ENCODE results near the gene CDCA7.
"Not testable (repeated sequence)": the region's sequence is repeated elsewhere in the genome, so short reads cannot be mapped to it uniquely, and the experiment has no call there.

CDCA7 gene

DNA sequence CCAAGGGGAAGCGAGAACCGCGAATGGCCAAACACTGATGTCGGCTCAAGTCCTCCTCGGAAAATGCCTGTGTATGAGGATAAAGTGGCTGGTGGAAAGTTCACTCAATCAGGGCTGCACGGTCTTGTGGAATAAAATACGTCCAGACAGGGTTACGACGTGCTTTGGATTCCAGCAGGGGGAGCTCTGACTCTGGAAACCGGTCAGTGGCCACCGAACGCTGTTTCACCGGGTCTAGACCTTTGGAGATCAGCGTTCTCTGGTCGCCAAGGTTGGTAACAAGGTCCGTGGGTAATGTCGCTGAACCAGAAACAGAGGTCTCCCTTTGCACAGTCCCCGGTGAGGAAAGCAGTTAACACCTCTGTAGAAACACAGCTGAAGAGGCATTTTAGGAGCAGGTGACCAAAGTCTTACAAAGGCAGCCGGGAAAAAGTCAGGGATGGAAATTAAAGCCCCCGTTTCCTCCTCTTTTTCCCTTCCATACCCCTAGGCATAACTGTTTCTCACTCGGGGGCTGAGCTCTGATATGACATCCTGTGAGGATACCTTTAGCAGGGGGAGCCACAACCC, 47.8 kb downstream of the CDCA7 start:
- peak; percentile 76 for DNase-seq (ENCODE audit: low spot score)

- no peak for DNase-seq (ENCODE audit: low spot score)
Measured at GRCh38 chr2:173404841-173405750, 50.4 kb downstream of the CDCA7 start.

GRCh38 chr2:173407176-173407575, 52.5 kb downstream of the CDCA7 start:
- DNase-seq (ENCODE audit: low spot score) = no peak

DNA sequence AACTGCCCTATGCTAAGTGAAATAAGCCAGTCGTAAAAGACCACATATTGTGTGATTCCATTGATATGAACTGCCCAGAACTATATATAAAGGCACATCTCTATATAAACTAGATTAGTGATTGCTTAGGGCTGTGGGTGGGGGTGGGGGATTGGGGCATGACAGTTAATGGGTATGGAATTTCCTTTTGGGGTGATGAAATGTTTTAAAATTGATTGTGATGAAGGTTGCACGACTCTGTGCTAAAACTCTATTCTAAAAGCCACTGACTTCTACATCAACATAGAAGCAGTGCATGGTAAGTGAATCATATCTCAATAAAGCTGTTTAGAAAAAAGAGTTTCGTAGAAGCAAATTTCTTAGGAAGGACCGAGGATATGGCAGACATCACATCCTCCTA, 53.0 kb downstream of the CDCA7 start:
- DNase-seq (ENCODE audit: low spot score) = no peak

- no peak for DNase-seq (ENCODE audit: low spot score)
Measured at GRCh38 chr2:173410579-173410978, 55.9 kb downstream of the CDCA7 start.

DNA sequence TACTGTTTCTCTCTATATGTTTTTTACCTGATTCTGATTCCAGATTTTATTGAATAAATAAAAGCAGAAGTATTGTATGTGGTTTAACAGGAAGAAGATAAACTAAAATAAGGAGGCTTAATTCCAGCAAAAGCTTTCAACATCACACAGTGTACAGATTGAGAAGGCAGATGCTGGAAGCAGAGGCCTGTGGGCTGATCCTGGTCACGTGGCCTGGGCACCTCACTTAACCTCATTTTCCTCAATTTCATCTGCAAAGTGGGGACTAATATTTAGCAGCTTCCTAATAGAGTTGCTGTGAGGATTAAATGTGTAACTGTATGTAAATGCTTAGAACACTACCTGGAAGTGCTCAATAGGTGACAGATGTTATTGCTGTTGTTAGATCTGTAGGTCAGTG, 58.0 kb downstream of the CDCA7 start:
- no peak for DNase-seq (ENCODE audit: low spot score)

GRCh38 chr2:173414823-173415322, 60.2 kb downstream of the CDCA7 start:
- DNase-seq (ENCODE audit: low spot score) = no peak

GRCh38 chr2:173415431-173416381, 61.0 kb downstream of the CDCA7 start:
- DNase-seq (ENCODE audit: low spot score) = no peak

DNA sequence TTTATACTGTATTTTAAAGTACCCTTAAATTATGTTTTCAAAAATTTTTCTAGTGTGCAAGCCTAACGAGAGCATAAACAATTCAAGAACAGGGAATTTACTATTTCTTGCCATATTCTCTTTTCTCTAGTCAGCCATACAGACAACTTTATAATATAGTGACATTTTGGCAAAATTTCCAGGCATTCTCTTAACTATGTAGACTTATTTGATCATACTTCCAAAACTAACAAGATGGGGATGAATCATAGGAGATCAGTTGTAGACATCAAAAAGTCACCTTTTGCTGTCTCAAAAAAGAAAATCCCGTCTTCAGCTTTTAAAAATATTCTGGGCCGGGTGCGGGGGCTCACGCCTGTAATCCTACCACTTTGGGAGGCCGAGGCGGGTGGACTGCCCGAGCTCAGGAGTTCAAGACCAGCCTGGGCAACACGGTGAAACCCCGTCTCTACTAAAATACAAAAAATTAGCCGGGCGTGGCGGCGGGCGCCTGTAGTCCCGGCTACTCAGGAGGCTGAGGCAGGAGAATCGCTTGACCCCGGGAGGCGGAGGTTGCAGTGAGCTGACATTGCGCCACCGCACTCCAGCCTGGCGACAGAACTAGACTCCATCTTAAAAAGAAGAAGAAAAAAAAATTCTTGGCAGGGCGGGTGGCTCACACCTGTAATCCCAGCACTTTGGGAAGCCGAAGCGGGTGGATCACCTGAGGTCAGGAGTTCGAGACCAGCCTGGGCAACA, 61.9 kb downstream of the CDCA7 start:
- not testable (repeated sequence) for DNase-seq (ENCODE audit: low spot score)

DNA sequence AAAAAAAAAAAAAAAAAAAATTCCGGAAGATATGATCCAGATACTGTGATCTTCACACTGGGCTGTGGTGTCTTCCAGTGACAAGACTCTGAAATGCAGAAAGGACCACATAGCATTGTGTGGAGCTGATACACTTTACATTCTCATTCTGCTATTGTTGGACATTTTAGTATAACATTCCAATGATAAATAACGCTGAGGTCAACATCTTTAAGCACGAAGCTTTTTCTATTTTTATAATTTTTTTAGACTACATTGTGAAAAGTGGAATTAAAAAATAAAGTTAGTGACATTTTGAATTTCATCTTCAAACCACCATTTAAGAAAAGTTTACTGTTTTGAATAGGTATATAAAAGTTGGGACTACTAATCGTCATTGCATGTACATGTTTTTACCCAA, 62.7 kb downstream of the CDCA7 start:
- no peak for DNase-seq (ENCODE audit: low spot score)

GRCh38 chr2:173417802-173418201, 63.1 kb downstream of the CDCA7 start:
- DNase-seq (ENCODE audit: low spot score) = no peak

Measured in pons (tissue), 1 donor.